Glomerular visceral epithelial cell (primary cell): ENCODE measurements around the gene BLZF1.
"Not testable (repeated sequence)": the region's sequence is repeated elsewhere in the genome, so short reads cannot be mapped to it uniquely, and the experiment has no call there.

Source experiments
- DNase-seq: peaks from one replicate; pipeline ENCODE4 v3.0.0-alpha.2; 2016; ENCODE audit errors: extremely low spot score

BLZF1 gene, protein sequence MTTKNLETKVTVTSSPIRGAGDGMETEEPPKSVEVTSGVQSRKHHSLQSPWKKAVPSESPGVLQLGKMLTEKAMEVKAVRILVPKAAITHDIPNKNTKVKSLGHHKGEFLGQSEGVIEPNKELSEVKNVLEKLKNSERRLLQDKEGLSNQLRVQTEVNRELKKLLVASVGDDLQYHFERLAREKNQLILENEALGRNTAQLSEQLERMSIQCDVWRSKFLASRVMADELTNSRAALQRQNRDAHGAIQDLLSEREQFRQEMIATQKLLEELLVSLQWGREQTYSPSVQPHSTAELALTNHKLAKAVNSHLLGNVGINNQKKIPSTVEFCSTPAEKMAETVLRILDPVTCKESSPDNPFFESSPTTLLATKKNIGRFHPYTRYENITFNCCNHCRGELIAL

DNA sequence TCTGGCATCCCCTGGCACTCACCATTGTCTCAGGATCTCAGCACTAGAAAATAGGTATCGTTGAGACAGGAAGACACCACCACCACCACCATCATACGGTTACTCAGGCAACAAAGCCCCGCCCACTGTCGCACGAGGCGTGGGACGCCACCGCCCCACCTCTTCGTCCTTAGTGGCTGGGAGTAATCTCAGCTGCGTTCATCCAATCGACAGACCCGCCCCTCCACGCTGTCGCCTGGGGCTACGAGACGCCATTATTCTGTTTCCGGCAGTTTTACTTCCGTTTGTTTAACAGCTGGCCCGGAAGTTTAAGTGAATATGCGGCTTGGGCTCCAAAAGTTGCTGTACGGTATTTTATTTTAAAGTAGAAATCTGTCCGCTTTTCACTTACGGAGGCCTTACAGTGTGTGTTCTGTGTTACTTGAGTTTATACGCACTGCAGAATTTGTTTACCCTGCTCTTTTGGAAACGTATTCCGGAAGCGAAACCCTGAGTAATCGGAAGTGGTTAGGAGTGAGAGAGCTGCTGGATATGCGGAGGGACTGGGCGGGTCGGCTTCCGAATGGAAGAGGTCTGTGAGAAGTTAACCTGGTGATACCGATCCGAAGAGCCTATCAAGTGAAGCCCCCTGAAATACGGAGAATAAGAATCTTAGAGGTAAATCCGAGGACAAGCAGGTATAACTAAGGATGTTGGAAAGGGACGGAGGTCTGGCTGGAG is at the start of gene BLZF1, which contains the start of gene NME7:
Gene BLZF1, plus strand, starts transcription at position 510 of the 720 bp plus-strand sequence. CDS start 1,328 bp downstream, outside the sequence.
Gene NME7, minus strand, starts transcription at position 112 of the 720 bp plus-strand sequence. Its CDS starts 87 bp downstream, at position 25.
- DNase-seq: peak; percentile 96

DNA sequence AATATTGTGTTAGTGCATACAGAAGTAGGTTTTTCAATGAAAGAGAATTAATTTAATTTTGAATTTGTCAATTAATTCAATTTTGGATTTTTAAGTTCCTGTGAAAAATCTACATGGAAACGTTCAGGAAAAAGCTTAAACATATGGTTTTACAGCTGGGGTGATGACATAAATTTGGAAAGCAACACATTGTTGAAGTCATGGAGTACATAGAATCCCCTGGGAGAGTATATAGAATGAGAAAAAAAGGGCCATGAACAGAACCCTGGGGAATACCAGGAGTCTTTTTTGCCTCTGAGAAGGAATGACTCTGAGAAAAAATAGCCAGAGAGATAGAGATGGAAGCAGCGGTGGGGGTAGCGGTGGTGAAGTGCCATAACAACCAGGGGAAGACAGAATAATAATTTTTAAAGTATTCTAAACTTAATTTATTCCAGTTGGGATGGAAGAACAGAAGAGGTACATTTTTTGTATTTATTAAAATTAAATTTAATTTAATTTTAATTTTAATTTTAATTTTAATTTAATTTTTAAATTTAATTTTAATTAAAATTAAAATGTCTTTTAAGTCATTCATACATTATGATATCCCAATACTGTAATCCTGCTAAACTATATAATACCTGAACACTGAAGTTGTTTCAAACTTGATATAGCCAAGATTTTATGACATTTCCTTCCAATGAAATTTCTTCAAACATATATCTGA is 49.3 kb upstream of the BLZF1 start:
- no peak for DNase-seq

DNA sequence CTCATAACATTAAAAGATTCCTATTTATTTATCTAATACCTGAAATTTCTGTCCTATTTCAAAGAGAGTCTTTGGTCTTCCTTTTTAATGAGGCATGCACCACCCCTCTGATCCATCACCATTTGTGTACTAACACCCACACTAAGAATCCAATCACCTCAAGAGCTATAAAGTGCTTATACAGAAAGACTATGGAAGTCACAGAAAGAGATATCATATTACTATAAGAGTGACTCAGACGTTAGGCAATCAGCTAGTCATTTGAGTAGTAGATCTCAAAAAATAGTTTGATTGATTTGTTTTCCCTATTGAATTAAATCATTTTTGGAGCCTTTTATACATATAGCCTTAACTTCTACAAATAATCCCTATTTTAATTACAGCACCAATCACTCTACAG is 46.5 kb upstream of the BLZF1 start:
- no peak for DNase-seq

DNA sequence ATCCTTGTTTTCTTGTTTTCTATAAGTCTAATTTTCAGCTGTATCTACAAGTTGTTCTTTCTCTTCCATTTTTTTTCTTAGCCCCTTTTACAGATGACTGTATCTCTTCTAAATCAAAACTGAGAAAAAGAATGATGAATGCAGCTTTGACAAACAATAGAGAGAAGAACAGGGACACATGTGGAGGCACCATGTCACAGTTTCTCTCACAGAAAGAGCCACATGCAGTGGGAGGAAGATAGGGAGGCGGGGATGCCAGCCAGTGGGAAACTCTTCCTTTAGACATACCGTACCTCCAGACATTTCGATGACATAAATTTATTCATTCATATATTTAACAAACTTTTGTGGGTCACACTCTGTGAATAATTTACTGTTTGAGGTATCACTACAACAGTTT is 45.9 kb upstream of the BLZF1 start:
- no peak for DNase-seq

DNA sequence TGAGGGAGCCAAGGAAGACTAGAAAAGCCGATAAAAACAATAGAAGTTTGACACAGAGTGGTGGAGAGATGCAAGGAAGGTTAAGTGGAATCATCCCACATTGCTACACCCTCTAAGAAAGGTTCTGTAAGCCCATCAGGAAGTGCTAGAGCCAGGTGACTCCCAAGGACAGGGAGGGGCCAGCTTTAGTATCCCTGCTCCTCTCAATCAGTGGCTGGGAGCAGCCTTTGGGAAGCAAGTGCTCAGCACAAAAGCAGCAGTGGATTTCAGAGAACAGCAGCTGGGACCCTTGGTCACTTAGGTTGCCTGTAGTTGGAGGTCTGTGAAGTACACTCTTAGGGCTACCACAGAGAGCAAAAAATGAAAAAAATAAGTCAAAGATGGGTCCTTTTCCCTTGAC is 42.9 kb upstream of the BLZF1 start:
- DNase-seq: no peak

DNA sequence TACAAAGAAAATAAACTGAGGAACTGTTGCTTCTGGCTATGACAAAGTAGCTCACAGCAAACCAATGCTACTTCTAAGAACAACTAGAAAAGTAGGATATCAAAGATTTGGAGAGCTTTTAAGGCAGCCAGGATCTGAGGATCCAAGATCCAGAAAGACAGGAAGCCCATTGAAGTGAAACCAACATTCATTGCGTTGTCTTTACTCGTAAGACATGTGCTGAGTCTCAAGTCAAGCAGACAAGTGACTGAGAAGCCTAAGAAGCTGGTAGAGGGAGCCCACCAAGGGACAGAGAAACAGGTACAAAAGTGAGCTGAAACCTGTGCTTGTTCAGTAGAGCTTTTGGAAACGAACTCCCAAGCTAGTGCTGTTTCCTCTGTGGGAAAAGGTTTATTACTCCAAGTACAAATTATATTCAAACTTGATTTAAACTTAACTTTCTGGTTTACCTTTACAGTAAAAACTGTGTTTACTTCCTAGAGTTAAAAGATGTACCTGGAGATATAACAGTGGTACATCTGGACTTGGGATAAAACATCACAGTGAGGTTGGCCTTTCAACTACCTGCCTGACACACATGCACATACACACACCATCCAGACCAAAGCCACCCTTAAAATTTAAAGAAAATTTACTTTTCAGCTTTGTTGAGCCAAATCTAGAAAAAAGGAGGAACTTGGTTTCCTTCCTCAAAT is 41.6 kb upstream of the BLZF1 start:
- DNase-seq: peak; percentile 8

DNA sequence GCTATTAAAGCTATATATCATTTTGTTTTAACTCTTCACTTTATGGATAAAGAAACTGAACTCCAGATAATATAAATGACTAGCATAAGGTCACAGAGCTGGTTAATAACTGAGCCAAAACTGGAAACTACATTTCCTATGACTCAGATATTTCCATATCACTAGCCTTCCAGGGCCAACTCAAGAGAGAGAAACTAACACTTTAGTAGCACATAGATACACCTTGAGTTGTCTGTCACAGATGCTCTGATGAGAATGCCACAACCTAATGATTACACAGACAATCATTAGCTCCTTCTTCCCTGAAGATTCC is 41.1 kb upstream of the BLZF1 start:
- DNase-seq: peak; percentile 54

DNA sequence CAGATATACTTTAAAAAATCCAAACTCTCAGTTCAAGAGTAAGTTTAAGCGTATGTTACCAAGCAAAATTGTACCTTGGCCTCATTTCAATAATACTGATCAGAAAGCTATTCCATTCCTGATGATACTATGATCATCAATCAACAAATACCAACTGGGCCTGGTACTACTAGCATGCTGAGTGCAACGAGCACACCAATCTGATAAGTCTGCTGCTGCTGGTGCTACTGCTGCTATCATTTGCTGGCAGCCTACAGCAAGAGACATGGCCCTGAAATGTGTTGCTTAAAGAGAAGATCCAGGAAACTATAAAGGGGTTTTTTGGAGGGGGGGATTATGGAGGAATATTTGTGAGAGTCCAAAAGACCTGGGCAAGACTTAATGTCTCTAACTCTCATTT is 40.1 kb upstream of the BLZF1 start:
- DNase-seq: no peak

DNA sequence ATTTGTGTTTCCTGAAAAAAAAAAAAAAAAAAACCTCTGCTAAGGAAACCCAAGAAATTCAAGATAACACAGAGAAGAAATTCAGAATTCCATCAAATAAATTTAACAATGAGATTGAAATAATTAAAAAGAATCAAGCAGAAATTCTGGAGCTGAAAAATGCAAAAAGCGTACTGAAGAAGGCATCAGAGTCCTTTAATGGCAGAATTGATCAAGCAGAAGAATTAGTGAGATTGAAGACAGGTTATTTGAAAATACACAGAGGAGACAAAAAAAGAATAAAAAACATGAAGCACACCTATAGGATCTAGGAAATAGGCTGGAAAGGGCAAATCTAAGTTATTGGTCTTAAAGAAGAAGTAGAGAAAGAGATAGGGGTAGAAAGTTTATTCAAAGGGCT is 38.6 kb upstream of the BLZF1 start:
- no peak for DNase-seq

DNA sequence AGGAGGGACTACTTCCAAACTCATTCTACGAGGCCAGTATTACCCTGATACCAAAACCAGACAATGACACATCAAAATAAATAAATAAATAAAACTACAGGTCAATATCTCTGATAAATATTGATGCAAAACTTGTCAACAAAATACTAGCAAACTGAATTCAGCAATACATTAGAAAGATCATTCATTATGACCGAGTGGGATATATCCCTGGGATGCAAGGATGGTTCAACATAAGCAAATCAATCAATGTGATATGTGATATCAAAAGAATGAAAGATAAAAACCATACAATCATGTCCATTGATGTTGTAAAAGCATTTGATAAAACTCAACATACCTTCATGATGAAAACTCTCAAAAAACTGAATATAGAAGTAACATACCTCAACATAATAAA is 37.1 kb upstream of the BLZF1 start:
- no peak for DNase-seq

DNA sequence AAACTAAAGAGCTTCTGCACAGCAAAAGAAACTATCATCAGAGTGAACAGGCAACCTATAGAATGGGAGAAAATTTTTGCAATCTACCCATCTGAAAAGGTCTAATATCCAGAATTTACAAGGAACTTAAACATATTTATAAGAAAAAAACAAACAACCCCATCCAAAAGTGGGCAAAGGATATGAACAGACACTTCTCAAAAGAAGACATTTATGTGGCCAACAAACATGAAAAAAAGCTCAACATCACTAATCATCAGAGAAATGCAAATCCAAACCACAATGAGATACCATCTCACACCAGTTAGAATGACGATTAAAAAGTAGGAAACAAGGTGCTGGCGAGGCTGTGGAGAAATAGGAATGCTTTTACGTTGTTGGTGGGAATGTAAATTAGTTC is 33.3 kb upstream of the BLZF1 start:
- DNase-seq: not testable (repeated sequence)

DNA sequence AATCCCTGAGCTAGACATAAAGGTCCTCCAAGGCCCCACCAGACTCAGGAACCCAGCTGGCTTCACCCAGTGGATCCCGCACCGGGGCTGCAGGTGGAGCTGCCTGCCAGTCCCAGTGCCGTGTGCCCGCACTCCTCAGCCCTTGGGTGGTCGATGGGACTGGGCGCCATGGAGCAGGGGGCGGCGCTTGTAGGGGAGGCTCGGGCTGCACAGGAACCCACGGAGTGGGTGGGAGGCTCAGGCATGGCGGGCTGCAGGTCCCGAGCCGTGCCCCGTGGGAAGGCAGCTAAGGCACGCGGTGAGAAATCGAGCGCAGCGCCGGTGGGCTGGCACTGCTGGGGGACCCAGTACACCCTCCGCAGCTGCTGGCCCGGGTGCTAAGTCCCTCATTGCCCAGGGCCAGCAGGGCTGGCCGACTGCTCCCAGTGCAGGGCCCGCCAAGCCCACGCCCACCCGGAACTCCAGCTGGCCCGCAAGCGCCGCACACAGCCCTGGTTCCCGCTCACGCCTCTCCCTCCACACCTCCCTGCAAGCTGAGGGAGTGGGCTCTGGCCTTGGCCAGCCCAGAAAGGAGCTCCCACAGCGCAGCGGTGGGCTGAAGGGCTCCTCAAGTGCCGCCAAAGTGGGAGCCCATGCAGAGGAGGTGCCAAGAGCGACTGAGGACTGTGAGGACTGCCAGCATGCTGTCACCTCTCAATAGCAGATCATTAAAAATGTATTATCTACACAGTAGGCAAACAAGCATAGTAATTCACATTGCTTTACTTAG is 30.9 kb upstream of the BLZF1 start:
- not testable (repeated sequence) for DNase-seq

DNA sequence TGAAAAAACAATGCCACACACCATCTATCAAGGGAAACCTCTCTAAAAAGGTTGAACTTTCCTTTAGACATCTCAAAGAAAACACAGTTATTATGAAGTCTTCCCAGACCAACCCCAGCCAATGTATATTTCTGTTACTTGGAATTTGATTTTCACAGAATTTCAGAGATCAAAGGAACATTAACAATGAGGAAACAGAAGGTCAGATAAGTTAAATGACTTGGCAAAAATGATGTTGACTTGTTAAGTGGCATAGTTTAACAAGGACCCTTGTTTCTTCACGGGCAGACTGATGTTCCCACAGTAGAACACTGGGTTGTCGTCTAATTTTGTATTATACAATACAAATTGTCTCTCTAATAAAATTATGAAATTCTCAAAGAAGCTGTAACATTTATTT is 29.4 kb upstream of the BLZF1 start:
- DNase-seq: no peak

DNA sequence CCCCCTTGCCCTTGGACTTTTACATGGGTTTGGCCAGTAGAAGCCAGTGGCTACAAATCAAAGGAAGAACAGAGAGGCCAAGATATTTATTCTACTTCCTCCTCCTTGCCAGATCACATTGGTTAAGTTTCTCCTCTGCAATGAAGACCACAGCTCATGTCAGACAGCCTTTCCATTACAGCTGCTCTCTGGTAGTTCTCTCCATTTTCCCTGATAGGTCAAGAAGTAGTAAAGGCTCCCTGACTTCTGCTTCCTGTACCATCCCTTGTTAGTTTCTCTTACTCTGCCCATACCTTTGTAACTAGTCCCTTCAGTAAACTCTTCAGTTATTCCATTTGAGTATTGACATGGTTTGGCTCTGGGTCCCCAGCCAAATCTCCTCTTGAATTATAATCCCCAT is 28.2 kb upstream of the BLZF1 start:
- DNase-seq: no peak

DNA sequence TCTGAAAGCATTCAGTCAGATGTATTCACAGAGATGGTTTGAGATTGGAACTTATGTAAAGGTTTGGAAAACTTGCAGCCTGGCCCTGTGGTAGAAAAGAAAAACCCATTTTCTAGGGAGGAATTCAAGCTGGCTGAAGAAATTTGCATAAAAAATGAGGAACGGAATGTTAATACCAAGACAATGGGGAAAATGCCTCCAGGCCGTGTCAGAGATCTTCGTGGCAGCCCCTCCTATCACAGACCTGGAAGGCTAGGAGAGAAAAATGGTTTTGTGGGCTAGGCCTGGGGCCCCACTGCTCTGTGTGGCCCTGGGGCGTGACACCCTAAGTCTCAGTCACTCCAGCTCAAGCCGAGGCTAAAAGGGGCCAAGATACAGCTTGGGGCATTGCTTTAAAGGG is 27.1 kb upstream of the BLZF1 start:
- DNase-seq: no peak

DNA sequence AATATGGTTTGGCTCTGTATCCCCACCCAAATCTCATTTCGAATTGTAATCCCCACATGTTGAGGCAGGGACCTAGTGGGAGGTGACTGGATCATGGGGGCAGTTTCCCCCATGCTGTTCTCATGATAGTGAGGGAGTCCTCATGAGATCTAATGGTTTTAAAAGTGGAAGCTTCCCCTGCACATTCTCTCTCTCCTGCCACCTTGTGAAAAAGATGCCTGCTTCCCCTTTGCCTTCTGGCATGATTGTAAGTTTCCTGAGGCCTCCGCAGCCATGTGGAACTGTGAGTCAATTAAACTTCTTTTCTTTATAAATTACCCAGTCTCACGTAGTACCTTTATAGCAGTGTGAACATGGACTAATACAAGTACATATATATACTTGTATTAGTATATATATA is 25.9 kb upstream of the BLZF1 start:
- DNase-seq: not testable (repeated sequence)

DNA sequence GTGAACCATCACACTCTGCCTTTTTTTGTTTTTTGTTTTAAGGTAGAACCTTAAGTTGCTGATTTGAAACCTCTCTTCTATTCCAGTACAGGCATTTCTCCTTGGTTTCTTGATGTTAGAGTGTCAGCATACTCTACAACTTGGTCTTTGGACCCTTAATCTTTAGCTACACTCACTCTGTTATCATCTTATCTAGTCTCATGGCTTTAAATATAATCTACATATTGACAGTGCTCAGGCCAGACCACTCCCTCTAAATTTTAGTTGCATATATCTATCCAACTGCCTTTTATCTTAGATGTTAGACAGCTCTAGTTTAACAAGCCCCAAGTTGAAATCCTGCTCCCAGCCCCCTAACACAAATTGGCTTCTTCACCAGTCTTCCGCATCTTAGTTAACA is 22.5 kb upstream of the BLZF1 start:
- DNase-seq: no peak

DNA sequence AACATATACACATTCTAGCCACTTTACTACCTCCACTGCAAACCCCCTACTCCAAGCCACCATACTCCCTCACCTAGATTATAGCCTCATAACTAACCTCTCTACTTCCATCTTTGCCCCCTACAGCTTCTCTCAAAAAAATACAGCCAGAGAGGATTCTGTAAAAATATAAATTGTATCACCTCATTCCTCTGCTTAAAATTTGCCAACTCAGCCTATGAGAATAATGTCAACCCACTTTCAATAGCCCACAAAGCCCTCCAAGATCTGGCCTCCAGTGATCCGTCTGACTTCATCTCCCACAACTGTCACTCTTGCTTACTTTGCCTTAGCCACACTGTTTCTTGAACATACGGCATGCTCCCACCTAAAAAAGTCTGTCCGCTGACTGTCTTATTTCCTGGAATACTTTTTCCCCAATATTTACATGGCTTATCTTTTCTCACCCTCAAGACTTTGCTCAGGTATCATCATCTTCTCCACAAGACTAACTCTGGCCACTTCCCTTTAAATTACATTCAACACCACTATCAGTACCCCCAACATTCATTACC is 21.9 kb upstream of the BLZF1 start:
- no peak for DNase-seq

DNA sequence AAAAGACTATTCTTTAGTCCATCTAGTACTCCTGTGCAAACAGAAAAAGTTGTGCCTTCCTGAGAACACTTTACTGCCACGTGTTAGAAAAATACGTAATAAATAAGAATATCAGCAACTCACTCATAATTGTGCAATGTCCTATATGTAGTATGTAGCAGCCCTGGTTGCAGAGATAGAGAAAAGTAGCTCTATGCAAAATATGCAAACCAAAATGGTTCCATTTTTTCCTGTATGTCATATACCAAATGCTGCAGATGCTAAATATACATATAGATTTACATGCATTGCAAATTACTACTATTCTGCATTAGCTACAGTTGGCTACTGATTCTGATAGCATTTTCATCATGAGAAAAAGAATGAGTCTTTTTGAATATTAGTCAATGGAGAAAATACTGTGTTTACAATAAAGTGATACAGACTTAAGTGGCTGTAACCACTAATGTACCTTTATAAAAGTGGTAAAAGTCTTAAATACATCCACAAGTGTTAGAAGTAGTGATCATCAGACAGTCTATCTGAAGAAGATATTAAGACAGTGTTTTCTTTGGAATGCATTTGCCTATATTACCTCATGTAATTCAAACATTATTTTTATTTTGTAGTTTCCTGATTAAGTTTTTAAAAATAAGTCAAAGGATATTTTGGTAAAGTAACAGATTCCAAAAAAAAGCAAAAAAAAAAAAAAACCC is 20.2 kb upstream of the BLZF1 start:
- no peak for DNase-seq

DNA sequence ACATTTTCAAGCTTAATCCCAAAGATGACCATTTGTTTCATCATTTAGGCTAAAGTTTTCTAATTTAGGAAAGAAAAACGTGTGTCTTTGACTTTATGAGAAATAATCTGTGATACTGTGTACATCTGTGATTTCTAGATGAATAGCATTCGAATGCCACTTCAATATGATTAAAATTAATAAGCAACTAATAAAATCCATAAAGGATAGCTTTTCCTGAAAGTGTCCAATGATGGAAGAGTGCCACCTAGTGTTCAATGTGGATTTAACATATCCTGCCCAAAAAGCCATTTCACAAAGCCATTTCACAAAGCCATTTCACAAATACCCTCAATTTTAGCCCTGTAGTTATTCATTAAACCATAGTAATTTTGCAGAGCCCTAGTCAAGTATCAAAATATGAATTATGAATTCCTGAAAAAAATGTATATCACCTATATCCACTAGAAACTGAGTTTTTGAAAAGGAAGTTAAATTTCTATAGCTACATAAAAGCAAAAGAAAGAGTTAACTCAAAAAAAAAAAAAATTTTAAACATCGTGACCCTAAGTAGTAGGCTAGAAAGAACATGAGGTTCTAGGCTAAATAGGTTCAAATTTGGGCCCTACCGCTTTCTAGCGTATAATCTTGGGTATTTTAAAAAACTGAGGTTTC is 19.5 kb upstream of the BLZF1 start:
- peak; percentile 71 for DNase-seq
